Hepatocyte (in vitro differentiated cells): Measurements from ENCODE around the gene NPM3. TPM values are rescaled to one million over a fixed set of nuclear protein-coding genes. Genes with fewer than 3 reads are reported as not detected.
A peak's percentile ranks its signal among the peaks of the same experiment; 100 is the strongest.

ENCODE experiments used
- DNase-seq: peaks from one replicate; pipeline ENCODE4 v3.0.0-alpha.2; 2016; ENCODE audit warnings: low spot score
- H2AFZ ChIP-seq: fragments of 200-600 bp; sonication (generic); 2 replicates; pipeline ENCODE4 v1.6.0; 2016; ENCODE audit warnings: antibody characterized with exemption, mild to moderate bottlenecking
- H3K27ac ChIP-seq: fragments of 200-600 bp; sonication (generic); 2 replicates; pipeline ENCODE4 v1.5.1; 2016; ENCODE audit warnings: mild to moderate bottlenecking
- H3K27me3 ChIP-seq: fragments of 200-600 bp; sonication (generic); 2 replicates; pipeline ENCODE4 v1.6.1; 2016
- H3K36me3 ChIP-seq: fragments of 200-600 bp; sonication (generic); replicated peaks from 2 replicates; pipeline ENCODE4 v1.5.1; 2016; ENCODE audit warnings: low read depth; ENCODE audit not compliant: insufficient read depth
- H3K4me1 ChIP-seq: fragments of 200-600 bp; sonication (generic); 2 replicates; pipeline ENCODE4 v1.5.1; 2016; ENCODE audit warnings: mild to moderate bottlenecking, moderate library complexity; ENCODE audit not compliant: insufficient read depth
- H3K4me2 ChIP-seq: fragments of 200-600 bp; sonication (generic); 2 replicates; pipeline ENCODE4 v1.6.0; 2016
- H3K4me3 ChIP-seq: fragments of 200-600 bp; sonication (generic); 2 replicates; pipeline ENCODE4 v1.5.1; 2016; ENCODE audit warnings: mild to moderate bottlenecking
- H3K79me2 ChIP-seq: fragments of 200-600 bp; sonication (generic); 2 replicates; pipeline ENCODE4 v1.6.0; 2017; ENCODE audit warnings: mild to moderate bottlenecking
- H3K9me2 ChIP-seq: fragments of 200-600 bp; sonication (generic); replicated peaks from 2 replicates; pipeline ENCODE4 v1.6.0; 2017; ENCODE audit warnings: mild to moderate bottlenecking; ENCODE audit not compliant: insufficient read depth
- H3K9me3 ChIP-seq: fragments of 200-600 bp; sonication (generic); 2 replicates; pipeline ENCODE4 v1.5.1; 2016; ENCODE audit warnings: low read depth, mild to moderate bottlenecking
- H4K20me1 ChIP-seq: fragments of 200-600 bp; sonication (generic); 2 replicates; pipeline ENCODE4 v1.6.0; 2016; ENCODE audit warnings: mild to moderate bottlenecking; ENCODE audit not compliant: insufficient read depth, poor library complexity, severe bottlenecking
- CTCF ChIP-seq: fragments of 200-600 bp; sonication (generic); IDR thresholded peaks from 2 replicates; pipeline ENCODE4 v1.5.1; 2016; ENCODE audit warnings: antibody characterized with exemption, mild to moderate bottlenecking; ENCODE audit not compliant: poor library complexity
- EZH2 ChIP-seq: fragments of 200-600 bp; sonication (generic); IDR thresholded peaks from 2 replicates; pipeline ENCODE4 v1.6.1; 2016; ENCODE audit warnings: antibody characterized with exemption, mild to moderate bottlenecking, borderline replicate concordance
- EZH2phosphoT487 ChIP-seq: fragments of 200-600 bp; sonication (generic); IDR thresholded peaks from one replicate; pipeline ENCODE4 v1.6.1; 2018; ENCODE audit warnings: antibody characterized with exemption, mild to moderate bottlenecking, low read depth, moderate library complexity; ENCODE audit not compliant: unreplicated experiment, severe bottlenecking
- WGBS: methylation state at CpG from one replicate; pipeline ENCODE4 v1.1.6; 2016; ENCODE audit warnings: low lambda C conversion rate; ENCODE audit errors: missing lambda C conversion rate; 5-methylcytosine and 5-hydroxymethylcytosine counted together
- polyA plus RNA-seq: library from polyadenylated mRNA; unstranded; fragments of >200 nt; fragmentation: Nextera tagmentation; extraction: Ambion mirVana; gene quantifications from 2 replicates; pipeline ENCODE4 v1.2.1, GENCODE V29; 2016
- total RNA-seq: library from RNA; depleted of rRNA; stranded (reverse); fragments of >200 nt; gene quantifications from 2 replicates; pipeline ENCODE4 v1.2.3, GENCODE V29; 2014

Gene NPM3
- total and polyA plus RNA-seq, 2 experiments from 2014 or later = 5.1 to 69.4 TPM

DNA sequence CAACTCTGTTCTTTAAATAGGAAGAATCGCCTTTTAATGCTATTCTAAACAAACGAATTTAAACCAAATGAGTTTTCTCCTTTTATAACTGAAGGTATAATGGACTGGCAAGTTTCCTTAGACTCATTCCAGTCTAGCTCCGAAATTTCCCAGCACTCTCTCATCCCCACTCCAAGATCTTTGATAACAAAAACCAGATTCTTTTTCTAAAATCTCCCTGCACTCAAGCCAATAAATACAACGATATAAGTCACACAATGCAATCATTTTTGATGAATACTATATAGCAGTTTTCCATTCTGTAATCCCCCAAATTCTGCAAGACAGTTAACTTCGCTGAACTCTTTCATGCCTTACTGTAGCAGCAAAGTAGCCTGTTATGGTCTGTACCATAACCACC, 33.1 kb upstream of the NPM3 start:
- Histone ChIP-seq H4K20me1 (peaks cover 66% of the 10 kb centered on the region), H3K27ac (peak overlapping the region; percentile 94)
- TF ChIP-seq EZH2phosphoT487 (no peak), EZH2 (no peak), CTCF (no peak)

DNA sequence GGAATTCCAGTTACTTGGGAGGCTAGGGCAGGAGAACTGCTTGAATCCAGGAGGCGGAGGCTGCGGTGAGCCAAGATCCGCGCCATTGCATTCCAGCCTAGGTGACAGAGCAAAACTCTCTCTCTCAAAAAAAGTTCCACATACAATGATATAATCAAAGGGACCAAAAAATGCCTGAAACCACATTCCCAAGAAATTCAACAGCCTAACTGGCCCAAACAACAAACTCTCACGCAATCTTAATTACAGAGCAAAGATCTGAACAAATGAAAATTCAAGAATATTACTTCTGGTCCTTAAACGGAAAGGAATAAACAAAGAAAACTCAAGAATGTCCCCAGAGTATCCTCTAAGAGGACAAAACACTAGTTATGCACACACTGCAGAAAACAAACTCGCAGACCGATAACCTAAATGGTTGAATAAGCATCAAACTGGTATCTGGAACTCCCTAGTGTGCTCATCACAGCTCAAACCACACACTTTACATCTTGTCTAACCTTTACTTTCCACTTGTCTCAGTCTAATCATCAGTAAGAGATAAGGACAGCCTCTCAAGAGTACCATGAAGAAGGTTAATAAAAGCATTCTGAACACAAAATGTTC, 31.3 kb upstream of the NPM3 start:
- Histone ChIP-seq H3K4me3 (peak overlapping the region; percentile 82), H3K27ac (no peak overlapping the region), H4K20me1 (peaks cover 82% of the 10 kb centered on the region), H3K36me3 (no peaks in the 10 kb centered on the region), H3K9me3 (no peaks in the 10 kb centered on the region), H3K4me2 (peak overlapping the region; percentile 91), H3K79me2 (peaks cover 85% of the 10 kb centered on the region), H3K4me1 (peaks cover 17% of the 10 kb centered on the region), H3K27me3 (no peaks in the 10 kb centered on the region), H3K9me2 (no peaks in the 10 kb centered on the region), H2AFZ (no peak overlapping the region)
- DNase-seq = no peak
- 79% methylated on average over 8 of the region's 8 CpGs for WGBS
- TF ChIP-seq EZH2 = no peak
- no peak for TF ChIP-seq EZH2phosphoT487
- TF ChIP-seq CTCF = no peak

More for the DNA sequence above, 33.1 kb upstream of the NPM3 start:
- Histone ChIP-seq H3K4me3 (peak overlapping the region; percentile 82), H3K79me2 (peaks cover 72% of the 10 kb centered on the region), H3K27me3 (no peaks in the 10 kb centered on the region), H3K9me3 (no peaks in the 10 kb centered on the region), H3K9me2 (no peaks in the 10 kb centered on the region), H2AFZ (no peak overlapping the region), H3K36me3 (no peaks in the 10 kb centered on the region), H3K4me2 (peak overlapping the region; percentile 91), H3K4me1 (peaks cover 20% of the 10 kb centered on the region)
- DNase-seq = no peak
- WGBS = 4% methylated on average over 5 of the region's 5 CpGs

DNA sequence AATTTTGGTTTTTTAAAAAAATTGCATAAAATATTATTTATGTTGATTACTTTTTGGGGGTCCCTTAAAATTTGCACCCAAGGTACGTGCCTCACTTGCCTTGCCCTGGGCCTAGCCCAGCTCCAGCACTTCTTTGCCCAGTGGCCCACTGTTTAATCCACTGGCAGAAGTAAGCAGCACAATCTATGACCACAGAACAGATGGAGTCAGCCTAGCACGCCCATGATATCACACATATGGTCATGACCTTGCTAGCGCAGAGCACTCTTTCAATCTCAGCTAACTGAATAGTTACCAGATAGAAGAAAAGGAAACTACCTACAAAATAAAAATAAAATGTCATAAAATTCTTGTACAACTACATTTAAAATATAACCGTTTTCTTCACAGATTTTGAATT, 29.4 kb upstream of the NPM3 start:
- TF ChIP-seq EZH2phosphoT487 (no peak), EZH2 (no peak), CTCF (no peak)
- Histone ChIP-seq H3K27ac (no peak overlapping the region), H3K9me2 (no peaks in the 10 kb centered on the region), H3K79me2 (peaks cover 90% of the 10 kb centered on the region), H3K9me3 (no peaks in the 10 kb centered on the region), H3K4me2 (no peak overlapping the region), H2AFZ (no peak overlapping the region), H3K27me3 (no peaks in the 10 kb centered on the region), H3K36me3 (no peaks in the 10 kb centered on the region), H3K4me3 (no peak overlapping the region), H3K4me1 (peaks cover 13% of the 10 kb centered on the region), H4K20me1 (peaks cover 97% of the 10 kb centered on the region)
- no peak for DNase-seq
- WGBS = 96% methylated on average over 4 of the region's 4 CpGs
